NCI-H146 (cell line): ENCODE measurements around the gene MS4A15.
A peak's percentile ranks its signal among the peaks of the same experiment; 100 is the strongest.
"Not testable (repeated sequence)": the region's sequence is repeated elsewhere in the genome, so short reads cannot be mapped to it uniquely, and the experiment has no call there.

ENCODE experiments used
- DNase-seq: peaks from one replicate; lab custom pipeline; 2025; lab: John Stamatoyannopoulos, UW

MS4A15 gene

GRCh38 chr11:60756307-60757032 lies at the start of gene MS4A15:
Gene MS4A15 (plus strand): TSS chr11:60756867. CDS start chr11:60763734, 6,867 bp downstream.
- DNase-seq = peak; percentile 93

GRCh38 chr11:60706931-60707330 lies 49.7 kb upstream of the MS4A15 start:
- DNase-seq = no peak

- peak; percentile 39 for DNase-seq
Measured at GRCh38 chr11:60710482-60710881, 46.2 kb upstream of the MS4A15 start.

GRCh38 chr11:60711276-60711675 lies 45.4 kb upstream of the MS4A15 start:
- DNase-seq = no peak

GRCh38 chr11:60713423-60713822 lies 43.2 kb upstream of the MS4A15 start:
- not testable (repeated sequence) for DNase-seq

- DNase-seq = no peak
Measured at GRCh38 chr11:60717956-60718355, 38.7 kb upstream of the MS4A15 start.

- DNase-seq = no peak
Measured at GRCh38 chr11:60718524-60719316, 37.9 kb upstream of the MS4A15 start.

GRCh38 chr11:60719391-60719790 lies 37.3 kb upstream of the MS4A15 start:
- no peak for DNase-seq

- no peak for DNase-seq
Measured at GRCh38 chr11:60720460-60720859, 36.2 kb upstream of the MS4A15 start.

GRCh38 chr11:60724420-60724819 lies 32.2 kb upstream of the MS4A15 start, which contains the start of gene MS4A18:
Gene MS4A18 (plus strand): TSS chr11:60724720.
- no peak for DNase-seq

GRCh38 chr11:60725592-60725991 lies 31.1 kb upstream of the MS4A15 start:
- DNase-seq = no peak

GRCh38 chr11:60731586-60731985 lies 25.1 kb upstream of the MS4A15 start:
- no peak for DNase-seq

GRCh38 chr11:60734279-60734678 lies 22.4 kb upstream of the MS4A15 start:
- no peak for DNase-seq

- DNase-seq = no peak
Measured at GRCh38 chr11:60739114-60739513, 17.6 kb upstream of the MS4A15 start.

GRCh38 chr11:60740573-60740972 lies 16.1 kb upstream of the MS4A15 start:
- peak; percentile 38 for DNase-seq

GRCh38 chr11:60741421-60741820 lies 15.2 kb upstream of the MS4A15 start:
- no peak for DNase-seq

GRCh38 chr11:60743058-60743457 lies 13.6 kb upstream of the MS4A15 start:
- no peak for DNase-seq

GRCh38 chr11:60744114-60744513 lies 12.6 kb upstream of the MS4A15 start:
- no peak for DNase-seq

- DNase-seq = no peak
Measured at GRCh38 chr11:60747359-60747873, 9.3 kb upstream of the MS4A15 start.

- DNase-seq = no peak
Measured at GRCh38 chr11:60748225-60748624, 8.4 kb upstream of the MS4A15 start.

GRCh38 chr11:60748821-60749220 lies 7.8 kb upstream of the MS4A15 start:
- no peak for DNase-seq

- no peak for DNase-seq
Measured at GRCh38 chr11:60750911-60751310, 5.8 kb upstream of the MS4A15 start.

GRCh38 chr11:60753309-60753708 lies 3.4 kb upstream of the MS4A15 start:
- peak; percentile 19 for DNase-seq
